ENCODE measurements around the gene TNKS2. TPM values are rescaled to one million over a fixed set of nuclear protein-coding genes. Genes with fewer than 3 reads are reported as not detected.

TNKS2 gene
- total and polyA plus RNA-seq, 2 of the 13 experiments (the other 11 are each of a cell fraction or from before 2014, with no cell fraction given), result 15.2 to 19.4 TPM

DNA sequence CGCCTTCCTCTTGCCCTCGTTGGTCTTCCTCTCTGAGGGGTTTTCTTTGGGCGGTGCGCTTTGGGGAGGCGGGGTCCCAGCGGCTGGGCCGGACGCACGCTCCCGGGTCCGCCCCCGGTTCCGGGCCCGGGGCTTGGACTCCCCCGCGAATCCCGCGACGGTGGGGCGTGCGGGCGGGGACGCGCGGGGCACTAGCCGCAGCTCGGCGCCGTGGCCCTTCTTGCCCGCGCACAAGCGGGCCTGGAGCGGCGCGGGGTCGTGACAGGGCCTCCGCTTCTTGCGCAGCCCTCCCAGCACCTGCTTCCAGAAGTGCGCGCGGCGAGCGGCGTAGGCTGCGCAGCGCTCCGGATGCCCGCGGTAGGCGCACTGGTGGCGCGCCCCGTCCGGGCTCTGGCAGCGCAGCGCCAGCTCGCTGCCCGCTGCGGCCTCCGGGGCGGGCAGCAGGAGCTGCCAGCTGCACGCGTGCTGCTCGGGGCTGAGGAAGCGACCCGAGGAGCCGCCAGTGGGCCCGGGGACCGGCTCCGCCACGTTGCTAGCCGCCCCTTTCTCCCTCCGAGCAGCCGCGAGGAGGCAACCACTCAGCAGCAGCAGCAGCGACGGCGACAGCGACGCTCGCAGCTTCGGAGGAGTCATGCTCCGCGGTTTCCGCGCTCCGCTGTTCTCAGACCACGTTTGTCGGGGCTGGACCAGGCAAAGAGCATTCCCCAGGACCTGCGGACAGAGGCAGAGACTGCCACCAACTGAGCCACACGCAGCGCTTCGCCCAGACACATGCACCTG, 110.3 kb downstream of the TNKS2 start (continued):
- TF ChIP-seq SAFB2 (CRISPR knock-in tag; IDR thresholded peaks at IDR 0.05; ENCODE audit: borderline replicate concordance, low read depth), result peak; percentile 26; the same call in 1 of the 2 replicates
- TF ChIP-seq, protein P1, sequence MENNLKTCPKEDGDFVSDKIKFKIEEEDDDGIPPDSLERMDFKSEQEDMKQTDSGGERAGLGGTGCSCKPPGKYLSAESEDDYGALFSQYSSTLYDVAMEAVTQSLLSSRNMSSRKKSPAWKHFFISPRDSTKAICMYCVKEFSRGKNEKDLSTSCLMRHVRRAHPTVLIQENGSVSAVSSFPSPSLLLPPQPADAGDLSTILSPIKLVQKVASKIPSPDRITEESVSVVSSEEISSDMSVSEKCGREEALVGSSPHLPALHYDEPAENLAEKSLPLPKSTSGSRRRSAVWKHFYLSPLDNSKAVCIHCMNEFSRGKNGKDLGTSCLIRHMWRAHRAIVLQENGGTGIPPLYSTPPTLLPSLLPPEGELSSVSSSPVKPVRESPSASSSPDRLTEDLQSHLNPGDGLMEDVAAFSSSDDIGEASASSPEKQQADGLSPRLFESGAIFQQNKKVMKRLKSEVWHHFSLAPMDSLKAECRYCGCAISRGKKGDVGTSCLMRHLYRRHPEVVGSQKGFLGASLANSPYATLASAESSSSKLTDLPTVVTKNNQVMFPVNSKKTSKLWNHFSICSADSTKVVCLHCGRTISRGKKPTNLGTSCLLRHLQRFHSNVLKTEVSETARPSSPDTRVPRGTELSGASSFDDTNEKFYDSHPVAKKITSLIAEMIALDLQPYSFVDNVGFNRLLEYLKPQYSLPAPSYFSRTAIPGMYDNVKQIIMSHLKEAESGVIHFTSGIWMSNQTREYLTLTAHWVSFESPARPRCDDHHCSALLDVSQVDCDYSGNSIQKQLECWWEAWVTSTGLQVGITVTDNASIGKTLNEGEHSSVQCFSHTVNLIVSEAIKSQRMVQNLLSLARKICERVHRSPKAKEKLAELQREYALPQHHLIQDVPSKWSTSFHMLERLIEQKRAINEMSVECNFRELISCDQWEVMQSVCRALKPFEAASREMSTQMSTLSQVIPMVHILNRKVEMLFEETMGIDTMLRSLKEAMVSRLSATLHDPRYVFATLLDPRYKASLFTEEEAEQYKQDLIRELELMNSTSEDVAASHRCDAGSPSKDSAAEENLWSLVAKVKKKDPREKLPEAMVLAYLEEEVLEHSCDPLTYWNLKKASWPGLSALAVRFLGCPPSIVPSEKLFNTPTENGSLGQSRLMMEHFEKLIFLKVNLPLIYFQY (CRISPR knock-in tag; IDR thresholded peaks at IDR 0.05; ENCODE audit: borderline replicate concordance), result peak; percentile 20; the same call in 1 of the 2 replicates
- no peak for TF ChIP-seq POLR2AphosphoS2 (IDR thresholded peaks at IDR 0.05; ENCODE audit: low read depth, low read length)
- TF ChIP-seq, protein P2, sequence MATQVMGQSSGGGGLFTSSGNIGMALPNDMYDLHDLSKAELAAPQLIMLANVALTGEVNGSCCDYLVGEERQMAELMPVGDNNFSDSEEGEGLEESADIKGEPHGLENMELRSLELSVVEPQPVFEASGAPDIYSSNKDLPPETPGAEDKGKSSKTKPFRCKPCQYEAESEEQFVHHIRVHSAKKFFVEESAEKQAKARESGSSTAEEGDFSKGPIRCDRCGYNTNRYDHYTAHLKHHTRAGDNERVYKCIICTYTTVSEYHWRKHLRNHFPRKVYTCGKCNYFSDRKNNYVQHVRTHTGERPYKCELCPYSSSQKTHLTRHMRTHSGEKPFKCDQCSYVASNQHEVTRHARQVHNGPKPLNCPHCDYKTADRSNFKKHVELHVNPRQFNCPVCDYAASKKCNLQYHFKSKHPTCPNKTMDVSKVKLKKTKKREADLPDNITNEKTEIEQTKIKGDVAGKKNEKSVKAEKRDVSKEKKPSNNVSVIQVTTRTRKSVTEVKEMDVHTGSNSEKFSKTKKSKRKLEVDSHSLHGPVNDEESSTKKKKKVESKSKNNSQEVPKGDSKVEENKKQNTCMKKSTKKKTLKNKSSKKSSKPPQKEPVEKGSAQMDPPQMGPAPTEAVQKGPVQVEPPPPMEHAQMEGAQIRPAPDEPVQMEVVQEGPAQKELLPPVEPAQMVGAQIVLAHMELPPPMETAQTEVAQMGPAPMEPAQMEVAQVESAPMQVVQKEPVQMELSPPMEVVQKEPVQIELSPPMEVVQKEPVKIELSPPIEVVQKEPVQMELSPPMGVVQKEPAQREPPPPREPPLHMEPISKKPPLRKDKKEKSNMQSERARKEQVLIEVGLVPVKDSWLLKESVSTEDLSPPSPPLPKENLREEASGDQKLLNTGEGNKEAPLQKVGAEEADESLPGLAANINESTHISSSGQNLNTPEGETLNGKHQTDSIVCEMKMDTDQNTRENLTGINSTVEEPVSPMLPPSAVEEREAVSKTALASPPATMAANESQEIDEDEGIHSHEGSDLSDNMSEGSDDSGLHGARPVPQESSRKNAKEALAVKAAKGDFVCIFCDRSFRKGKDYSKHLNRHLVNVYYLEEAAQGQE (IDR thresholded peaks at IDR 0.05; ENCODE audit: borderline replicate concordance in 1 of 2, low read depth in 1 of 2, low read length in 2 of 2), result 0 out of 4 replicates have a peak, but pooled peaks of 1 of the 2 experiments have one; percentile 13
- TF ChIP-seq ZFP37 (CRISPR knock-in tag; IDR thresholded peaks at IDR 0.05; ENCODE audit: borderline replicate concordance), result peak; percentile 64; the same call in 1 of the 2 replicates
- no peak for TF ChIP-seq ZNF136 (CRISPR knock-in tag; IDR thresholded peaks at IDR 0.05; ENCODE audit: low read depth)
- TF ChIP-seq ZNF124 (CRISPR knock-in tag; IDR thresholded peaks at IDR 0.05), result no peak; the same call in none of the 2 replicates
- peak; percentile 30; the same call in 1 of the 2 replicates for TF ChIP-seq ZZZ3 (CRISPR knock-in tag; IDR thresholded peaks at IDR 0.05; ENCODE audit: borderline replicate concordance)
- TF ChIP-seq, protein P3, sequence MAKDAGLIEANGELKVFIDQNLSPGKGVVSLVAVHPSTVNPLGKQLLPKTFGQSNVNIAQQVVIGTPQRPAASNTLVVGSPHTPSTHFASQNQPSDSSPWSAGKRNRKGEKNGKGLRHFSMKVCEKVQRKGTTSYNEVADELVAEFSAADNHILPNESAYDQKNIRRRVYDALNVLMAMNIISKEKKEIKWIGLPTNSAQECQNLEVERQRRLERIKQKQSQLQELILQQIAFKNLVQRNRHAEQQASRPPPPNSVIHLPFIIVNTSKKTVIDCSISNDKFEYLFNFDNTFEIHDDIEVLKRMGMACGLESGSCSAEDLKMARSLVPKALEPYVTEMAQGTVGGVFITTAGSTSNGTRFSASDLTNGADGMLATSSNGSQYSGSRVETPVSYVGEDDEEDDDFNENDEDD (CRISPR knock-in tag; IDR thresholded peaks at IDR 0.05; ENCODE audit: borderline replicate concordance), result peak; percentile 82
- peak; percentile 46; the same call in 1 of the 2 replicates for TF ChIP-seq ESRRA (CRISPR knock-in tag; IDR thresholded peaks at IDR 0.05; ENCODE audit: low read depth)
- peak; percentile 93 for TF ChIP-seq MYC (CRISPR knock-in tag; IDR thresholded peaks at IDR 0.05; ENCODE audit: borderline replicate concordance)
- peak; percentile 73; the same call in 1 of the 2 replicates for TF ChIP-seq ZNF441 (CRISPR knock-in tag; IDR thresholded peaks at IDR 0.05; ENCODE audit: borderline replicate concordance)
- no peak for TF ChIP-seq SP2 (CRISPR knock-in tag; IDR thresholded peaks at IDR 0.05)
- TF ChIP-seq, protein P4, sequence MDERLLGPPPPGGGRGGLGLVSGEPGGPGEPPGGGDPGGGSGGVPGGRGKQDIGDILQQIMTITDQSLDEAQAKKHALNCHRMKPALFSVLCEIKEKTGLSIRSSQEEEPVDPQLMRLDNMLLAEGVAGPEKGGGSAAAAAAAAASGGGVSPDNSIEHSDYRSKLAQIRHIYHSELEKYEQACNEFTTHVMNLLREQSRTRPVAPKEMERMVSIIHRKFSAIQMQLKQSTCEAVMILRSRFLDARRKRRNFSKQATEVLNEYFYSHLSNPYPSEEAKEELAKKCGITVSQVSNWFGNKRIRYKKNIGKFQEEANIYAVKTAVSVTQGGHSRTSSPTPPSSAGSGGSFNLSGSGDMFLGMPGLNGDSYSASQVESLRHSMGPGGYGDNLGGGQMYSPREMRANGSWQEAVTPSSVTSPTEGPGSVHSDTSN (CRISPR knock-in tag; IDR thresholded peaks at IDR 0.05), result no peak
- TF ChIP-seq, protein P5, sequence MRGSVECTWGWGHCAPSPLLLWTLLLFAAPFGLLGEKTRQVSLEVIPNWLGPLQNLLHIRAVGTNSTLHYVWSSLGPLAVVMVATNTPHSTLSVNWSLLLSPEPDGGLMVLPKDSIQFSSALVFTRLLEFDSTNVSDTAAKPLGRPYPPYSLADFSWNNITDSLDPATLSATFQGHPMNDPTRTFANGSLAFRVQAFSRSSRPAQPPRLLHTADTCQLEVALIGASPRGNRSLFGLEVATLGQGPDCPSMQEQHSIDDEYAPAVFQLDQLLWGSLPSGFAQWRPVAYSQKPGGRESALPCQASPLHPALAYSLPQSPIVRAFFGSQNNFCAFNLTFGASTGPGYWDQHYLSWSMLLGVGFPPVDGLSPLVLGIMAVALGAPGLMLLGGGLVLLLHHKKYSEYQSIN (CRISPR knock-in tag; IDR thresholded peaks at IDR 0.05; ENCODE audit: borderline replicate concordance), result no peak
- 0 out of 2 replicates have a peak, but pooled peaks have one; percentile 15 for TF ChIP-seq TARDBP (CRISPR knock-in tag; IDR thresholded peaks at IDR 0.05)
